Urothelium cell line (cell line): ENCODE data around the gene INPP5D.
"Not testable (repeated sequence)": the region's sequence is repeated elsewhere in the genome, so short reads cannot be mapped to it uniquely, and the experiment has no call there.

Source experiments
- DNase-seq: peaks from one replicate; pipeline ENCODE4 v3.0.0; 2011; ENCODE audit warnings: low spot score, mixed read lengths
- FAIRE-seq: peaks from 2 replicates; lab custom pipeline; 2011; peaks lifted over from hg19 to GRCh38; lab: Jason Lieb, UNC

The INPP5D gene

DNA sequence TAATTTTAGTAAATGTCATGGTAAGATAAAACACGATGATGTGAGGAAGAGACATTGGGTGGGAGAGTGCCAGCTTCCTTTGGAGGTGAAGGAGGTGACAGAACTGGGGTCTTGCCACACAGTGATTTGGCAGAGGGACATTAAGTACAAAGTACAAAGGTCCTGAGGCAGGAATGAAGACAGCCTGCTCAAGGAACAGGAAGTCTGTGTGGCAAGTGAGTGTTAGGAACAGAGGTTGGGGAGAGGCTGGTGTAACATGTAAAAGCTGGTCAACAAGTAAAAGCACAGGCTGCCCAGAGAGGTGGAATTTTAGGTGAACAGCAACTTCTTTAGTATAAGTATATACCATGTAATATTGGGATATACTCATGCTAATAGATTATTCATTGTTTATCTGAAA, 73.1 kb downstream of the INPP5D start:
- DNase-seq (no peak), FAIRE-seq (no peak)

GRCh38 chr2:233135421-233135820, 75.3 kb downstream of the INPP5D start:
- FAIRE-seq, result no peak
- no peak for DNase-seq

GRCh38 chr2:233137040-233137439, 76.9 kb downstream of the INPP5D start:
- DNase-seq, result no peak
- no peak for FAIRE-seq

DNA sequence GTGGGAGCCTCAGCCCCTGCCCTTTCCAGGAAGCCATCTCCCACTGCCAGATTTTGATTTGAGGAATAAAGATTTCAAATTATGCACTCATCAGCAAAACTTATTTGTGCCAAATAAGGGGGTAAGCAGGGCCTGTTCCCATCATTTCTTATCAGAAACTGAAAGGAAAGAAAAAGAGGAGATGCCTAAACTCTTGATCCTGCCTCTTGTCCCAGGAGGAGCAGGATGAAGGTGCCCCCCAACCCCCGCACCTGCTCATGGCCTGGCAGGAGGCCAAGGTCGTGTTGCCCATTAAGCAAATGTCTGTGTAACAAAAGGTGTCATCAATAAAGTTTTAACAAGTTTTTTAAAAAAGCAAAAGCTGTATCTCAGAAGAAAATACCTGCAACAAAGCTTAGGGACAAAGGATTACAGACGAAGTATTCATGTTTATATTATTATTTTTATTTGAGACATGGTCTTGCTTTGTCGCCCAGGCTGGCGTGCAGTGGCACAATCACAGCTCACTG, 80.0 kb downstream of the INPP5D start:
- FAIRE-seq (no peak), DNase-seq (no peak)

- DNase-seq (no peak), FAIRE-seq (no peak)
Observed at GRCh38 chr2:233140978-233141377, 80.8 kb downstream of the INPP5D start.

DNA sequence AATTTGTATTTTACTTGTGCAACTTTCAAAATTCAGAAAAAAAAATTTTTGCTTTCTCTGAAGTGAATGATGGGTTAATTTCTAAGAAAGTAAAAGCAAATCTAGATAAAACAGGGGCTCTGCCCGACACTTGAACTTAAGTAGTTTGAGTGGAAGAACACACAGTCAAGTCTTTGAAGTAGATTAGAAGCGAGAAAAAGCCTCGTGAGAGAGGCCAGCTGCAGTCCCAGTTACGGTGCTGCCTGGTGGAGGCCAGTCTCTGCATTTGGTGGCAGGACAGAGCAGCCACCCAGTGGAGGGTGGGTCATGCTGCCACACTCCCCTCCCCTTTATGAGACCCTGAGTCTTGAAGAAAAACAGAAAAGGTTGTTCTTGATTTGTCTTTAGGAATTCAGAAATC, 81.8 kb downstream of the INPP5D start:
- no peak for FAIRE-seq
- no peak for DNase-seq

GRCh38 chr2:233142355-233142897, 82.3 kb downstream of the INPP5D start:
- DNase-seq (no peak), FAIRE-seq (no peak)

DNA sequence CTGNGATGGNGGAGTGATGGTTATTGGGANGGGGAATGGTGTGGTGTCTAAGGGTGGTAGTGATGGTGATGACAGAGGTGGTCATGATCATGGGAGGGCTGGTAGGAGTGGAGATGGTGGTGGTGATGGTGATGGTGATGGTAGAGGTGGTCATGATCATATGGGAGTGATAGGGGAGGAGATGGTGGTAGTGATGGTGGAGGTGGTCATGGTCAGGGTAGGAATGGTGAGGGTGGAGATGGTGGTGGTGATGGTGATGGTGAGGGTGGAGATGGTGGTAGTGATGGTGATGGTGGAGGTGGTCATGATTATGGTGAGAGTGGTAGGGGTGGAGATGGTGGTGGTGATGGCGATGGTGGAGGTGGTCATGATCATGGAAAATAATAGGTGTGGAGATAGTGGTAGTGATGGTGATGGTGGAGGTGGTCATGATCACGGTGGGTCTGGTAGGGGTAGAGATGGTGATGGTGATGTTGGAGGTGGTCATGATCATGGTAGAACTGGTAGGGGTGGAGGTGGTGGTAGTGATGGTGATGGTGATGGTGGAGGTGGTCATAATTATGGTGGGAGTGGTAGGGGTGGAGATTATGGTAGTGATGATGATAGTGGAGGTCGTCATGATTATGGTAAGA, 83.7 kb downstream of the INPP5D start:
- DNase-seq (no peak), FAIRE-seq (no peak)

GRCh38 chr2:233145726-233146125, 85.6 kb downstream of the INPP5D start:
- FAIRE-seq, result no peak
- no peak for DNase-seq

DNA sequence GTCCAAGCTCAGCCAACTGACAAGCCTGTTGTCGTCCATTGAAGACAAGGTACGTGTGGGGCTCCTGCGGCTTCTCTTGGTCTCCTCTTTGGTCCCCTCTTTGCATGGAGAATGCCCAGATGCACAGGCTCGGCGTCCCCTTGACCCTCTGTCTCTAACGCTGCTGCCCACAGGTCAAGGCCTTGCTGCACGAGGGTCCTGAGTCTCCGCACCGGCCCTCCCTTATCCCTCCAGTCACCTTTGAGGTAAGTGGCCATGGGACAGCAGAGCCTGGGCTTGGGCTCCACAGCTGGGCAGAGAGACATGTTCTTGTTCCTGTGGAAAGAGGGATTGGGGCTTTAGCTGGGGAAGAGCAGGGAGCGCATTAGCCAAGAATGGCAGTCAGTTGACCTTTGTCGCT, 86.1 kb downstream of the INPP5D start:
- no peak for FAIRE-seq
- no peak for DNase-seq

GRCh38 chr2:233147136-233147828, 87.1 kb downstream of the INPP5D start:
- no peak for FAIRE-seq
- DNase-seq, result no peak

- FAIRE-seq (no peak), DNase-seq (no peak)
Observed at GRCh38 chr2:233147829-233148167, 87.7 kb downstream of the INPP5D start.

DNA sequence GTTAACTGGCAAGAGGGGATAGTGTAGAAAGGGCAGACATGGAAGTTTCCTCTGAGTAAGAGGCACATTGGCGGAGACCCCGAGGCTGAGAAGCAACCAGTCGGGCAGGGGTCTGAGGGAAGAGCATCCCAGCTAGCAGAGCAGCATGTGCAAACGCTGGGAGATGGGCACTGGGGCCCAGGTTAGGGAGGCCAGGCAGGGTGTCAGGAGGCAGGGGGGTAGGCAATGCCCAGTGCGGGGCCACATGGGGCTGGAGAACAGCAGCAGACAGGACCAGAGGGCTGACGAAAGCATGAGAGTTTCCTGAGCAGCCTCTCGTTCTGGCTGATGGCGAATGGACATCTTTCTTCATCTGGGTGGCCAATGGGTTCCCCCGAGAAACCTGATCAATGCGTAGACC, 88.2 kb downstream of the INPP5D start:
- DNase-seq, result no peak
- FAIRE-seq, result no peak

GRCh38 chr2:233152541-233152940, 92.4 kb downstream of the INPP5D start:
- DNase-seq (no peak), FAIRE-seq (peak; percentile 32)

DNA sequence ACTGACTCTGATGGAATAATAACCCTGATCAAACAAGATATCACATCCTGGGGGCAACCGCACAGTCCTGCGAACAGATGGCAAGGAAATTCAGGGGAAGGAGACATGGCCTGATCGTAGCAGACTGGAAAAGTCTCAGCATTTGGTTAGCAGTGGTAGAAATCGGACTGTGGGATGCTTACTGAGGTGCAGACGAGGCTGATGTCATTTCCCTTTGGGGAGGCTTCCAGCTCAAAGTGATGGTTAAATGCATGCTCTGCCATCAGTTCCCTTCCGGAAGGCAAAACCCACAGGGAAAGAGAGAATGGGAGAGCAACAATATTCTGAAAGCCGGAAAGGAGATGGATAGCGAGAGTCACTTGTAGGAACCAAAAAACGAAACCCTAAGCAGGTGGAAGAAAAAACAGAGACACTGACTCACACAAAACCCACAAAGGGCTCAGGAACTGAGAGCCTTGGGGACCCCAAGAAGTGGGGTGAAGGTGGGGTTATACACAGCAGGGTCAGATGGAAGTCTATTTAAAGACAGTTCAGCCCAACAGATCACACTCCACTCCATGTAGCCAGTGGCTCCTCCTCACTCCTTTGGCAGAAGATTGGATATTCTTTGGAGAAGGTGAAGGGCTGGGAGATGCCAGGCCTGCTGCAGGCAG, 93.1 kb downstream of the INPP5D start:
- no peak for FAIRE-seq
- DNase-seq, result no peak

DNA sequence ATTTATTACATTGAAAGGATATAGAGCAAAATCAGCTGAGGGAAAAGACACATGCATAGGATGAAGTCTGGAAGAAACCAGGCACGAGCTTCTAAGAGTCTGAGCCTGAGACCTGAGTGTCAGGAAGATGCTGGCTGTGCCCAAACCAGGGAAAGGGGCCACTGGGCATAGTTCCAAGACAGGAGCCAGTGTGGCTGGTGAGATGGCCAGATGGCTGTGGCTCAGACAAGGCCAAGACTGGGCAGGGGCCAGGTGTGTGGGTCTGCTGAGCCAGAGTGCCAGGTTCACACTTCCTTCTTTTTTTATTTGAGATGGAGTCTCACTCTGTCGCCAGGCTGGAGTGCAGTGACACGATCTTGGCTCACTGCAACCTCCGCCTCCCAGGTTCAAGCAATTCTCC, 95.9 kb downstream of the INPP5D start:
- FAIRE-seq (no peak), DNase-seq (no peak)

DNA sequence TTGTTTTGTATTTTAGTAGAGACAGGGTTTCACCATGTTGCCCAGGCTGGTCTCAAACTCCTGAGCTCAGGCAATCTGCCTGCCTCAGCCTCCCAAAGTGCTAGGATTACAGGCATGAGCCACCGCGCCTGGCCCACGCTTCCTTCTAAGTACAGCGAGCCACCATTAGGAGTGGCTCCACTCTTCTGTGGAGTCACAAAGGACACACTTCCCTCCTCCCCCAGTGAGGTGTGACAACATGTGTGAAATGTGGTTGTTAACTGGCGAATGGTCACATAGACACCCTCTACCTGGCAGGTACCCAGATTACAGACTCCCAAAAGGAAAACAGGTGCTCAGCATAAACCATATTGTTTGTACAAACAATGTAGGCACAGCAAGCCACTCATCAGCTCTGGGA, 96.3 kb downstream of the INPP5D start:
- not testable (repeated sequence) for FAIRE-seq, DNase-seq

DNA sequence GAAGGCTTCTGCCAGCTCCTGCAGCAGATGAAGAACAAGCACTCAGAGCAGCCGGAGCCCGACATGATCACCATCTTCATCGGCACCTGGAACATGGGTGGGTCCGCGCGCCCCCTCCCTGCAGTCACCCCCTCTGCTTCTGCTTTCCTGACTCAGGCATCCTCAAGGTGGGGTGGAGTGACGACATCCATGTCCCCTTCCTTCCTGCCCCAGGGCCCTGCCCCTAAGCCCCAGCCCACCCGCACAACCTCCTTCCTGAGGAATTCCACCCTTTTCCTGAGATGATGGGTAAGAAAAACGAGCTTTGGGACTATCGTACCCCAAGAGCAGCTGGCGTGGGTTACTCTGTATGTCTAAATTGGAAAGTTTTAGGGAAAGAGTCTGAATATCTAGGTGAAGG, 101.6 kb downstream of the INPP5D start:
- DNase-seq (no peak), FAIRE-seq (no peak)

GRCh38 chr2:233162770-233163169, 102.6 kb downstream of the INPP5D start:
- FAIRE-seq (no peak), DNase-seq (no peak)

GRCh38 chr2:233163486-233164103, 103.5 kb downstream of the INPP5D start:
- DNase-seq (no peak), FAIRE-seq (no peak)

DNA sequence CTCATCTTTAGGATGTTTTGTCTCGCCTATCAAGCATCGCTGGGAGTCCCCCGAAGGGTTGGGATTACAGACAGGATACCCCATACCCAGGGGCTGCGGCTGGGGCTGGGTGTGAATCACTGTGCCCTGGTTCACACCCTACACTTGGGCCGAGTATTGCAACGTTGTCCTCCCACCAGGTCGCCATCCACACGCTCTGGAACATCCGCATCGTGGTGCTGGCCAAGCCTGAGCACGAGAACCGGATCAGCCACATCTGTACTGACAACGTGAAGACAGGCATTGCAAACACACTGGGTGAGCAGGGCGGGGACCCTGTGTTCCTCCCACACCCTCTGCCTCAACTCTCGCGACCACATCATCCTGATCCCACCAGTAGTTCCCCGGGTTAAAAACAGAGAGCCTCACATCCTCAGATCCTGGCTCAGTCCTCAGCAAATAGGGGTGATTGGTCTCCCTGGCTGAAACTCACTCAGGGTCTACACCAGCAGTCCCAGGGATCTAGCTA, 104.0 kb downstream of the INPP5D start:
- no peak for DNase-seq
- no peak for FAIRE-seq
